Left ventricle myocardium inferior (tissue), 1 donor: ENCODE results near the gene ABHD11. TPM values are rescaled to one million over a fixed set of nuclear protein-coding genes. Genes with fewer than 3 reads are reported as not detected.
A peak's percentile ranks its signal among the peaks of the same experiment; 100 is the strongest.

ENCODE experiments used
- DNase-seq: peaks from one replicate; pipeline ENCODE4 v3.0.0-alpha.2; 2020
- H3K27ac ChIP-seq: fragments of 200-600 bp; replicated peaks from 2 replicates; pipeline ENCODE4 v1.8.0; 2021
- H3K27me3 ChIP-seq: fragments of 200-600 bp; 2 replicates; pipeline ENCODE4 v1.8.0; 2021; ENCODE audit warnings: low read depth
- H3K36me3 ChIP-seq: fragments of 200-600 bp; 2 replicates; pipeline ENCODE4 v1.8.0; 2021
- H3K4me1 ChIP-seq: fragments of 200-600 bp; 2 replicates; pipeline ENCODE4 v1.8.0; 2021
- H3K4me3 ChIP-seq: fragments of 200-600 bp; 2 replicates; pipeline ENCODE4 v1.8.0; 2021; ENCODE audit warnings: mild to moderate bottlenecking, moderate library complexity
- H3K9me3 ChIP-seq: fragments of 200-600 bp; replicated peaks from 2 replicates; pipeline ENCODE4 v1.8.0; 2021
- CTCF ChIP-seq: fragments of 200-600 bp; IDR thresholded peaks from 2 replicates; pipeline ENCODE4 v1.8.0; 2021; ENCODE audit warnings: antibody characterized with exemption, mild to moderate bottlenecking, borderline replicate concordance
- intact Hi-C: fragments of 100-400 bp; cut with micrococcal nuclease; formaldehyde crosslinking; loops from one replicate; pipeline ENCODE4 v1.11.0; 2022
- total RNA-seq: library from RNA; stranded (reverse); fragmentation: NEBNext Ultra II Directional; extraction: Animal tissue kit (Norgen Biotek cat#: 25700); gene quantifications from one replicate; pipeline ENCODE4 v1.2.1, GENCODE V29; 2021
- donor health status: DM: no; HTN: yes; CAD: no; lungs with severe emphysema.

ABHD11 gene
- total RNA-seq, 1 donor from 2014 or later = 25.2 TPM

DNA sequence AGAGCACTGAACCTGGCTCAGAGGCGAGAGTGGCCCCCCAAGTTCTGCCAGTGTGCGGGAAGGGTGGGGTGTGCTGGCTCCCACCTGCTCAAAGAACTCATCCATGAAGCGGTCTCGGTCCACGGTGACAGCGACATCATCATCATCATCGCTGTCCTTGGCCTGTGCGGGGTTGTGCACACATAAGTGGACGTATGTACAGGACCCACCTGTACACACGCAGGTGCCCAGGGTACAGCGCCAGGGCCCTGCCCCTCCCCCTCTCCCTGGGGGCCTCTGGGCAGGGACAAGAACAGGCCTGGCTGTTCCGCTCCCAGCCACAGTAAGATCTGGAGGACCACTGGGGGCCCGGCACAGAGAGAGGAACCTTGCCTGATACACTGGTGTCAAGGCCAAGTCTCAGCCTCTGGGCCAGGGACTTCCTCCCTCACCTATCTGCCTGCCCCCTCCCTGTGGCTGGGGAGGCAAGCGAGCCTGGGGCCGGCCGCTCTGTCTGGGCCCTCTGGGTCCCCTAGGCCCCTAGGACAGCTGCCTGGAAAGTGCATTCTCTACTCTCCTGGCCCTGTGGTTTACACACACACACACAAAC is 29.5 kb downstream of the ABHD11 start:
- Histone ChIP-seq H3K4me1 (no peaks in the 10 kb centered on the region), H3K4me3 (no peak overlapping the region), H3K9me3 (no peaks in the 10 kb centered on the region), H3K27ac (no peak overlapping the region), H3K27me3 (no peaks in the 10 kb centered on the region), H3K36me3 (no peaks in the 10 kb centered on the region)
- intact Hi-C loops = no loop called here
- no peak for TF ChIP-seq CTCF
- DNase-seq = no peak

GRCh38 chr7:73707045-73707631 is 31.5 kb downstream of the ABHD11 start:
- H3K9me3 ChIP-seq = no peaks in the 10 kb centered on the region
- no peaks in the 10 kb centered on the region for H3K27me3 ChIP-seq
- no peaks in the 10 kb centered on the region for H3K4me1 ChIP-seq
- no peak for TF ChIP-seq CTCF
- DNase-seq = peak; percentile 60
- intact Hi-C loops = no loop called here
- no peak overlapping the region for H3K4me3 ChIP-seq
- peaks cover 4% of the 10 kb centered on the region for H3K36me3 ChIP-seq
- no peak overlapping the region for H3K27ac ChIP-seq

DNA sequence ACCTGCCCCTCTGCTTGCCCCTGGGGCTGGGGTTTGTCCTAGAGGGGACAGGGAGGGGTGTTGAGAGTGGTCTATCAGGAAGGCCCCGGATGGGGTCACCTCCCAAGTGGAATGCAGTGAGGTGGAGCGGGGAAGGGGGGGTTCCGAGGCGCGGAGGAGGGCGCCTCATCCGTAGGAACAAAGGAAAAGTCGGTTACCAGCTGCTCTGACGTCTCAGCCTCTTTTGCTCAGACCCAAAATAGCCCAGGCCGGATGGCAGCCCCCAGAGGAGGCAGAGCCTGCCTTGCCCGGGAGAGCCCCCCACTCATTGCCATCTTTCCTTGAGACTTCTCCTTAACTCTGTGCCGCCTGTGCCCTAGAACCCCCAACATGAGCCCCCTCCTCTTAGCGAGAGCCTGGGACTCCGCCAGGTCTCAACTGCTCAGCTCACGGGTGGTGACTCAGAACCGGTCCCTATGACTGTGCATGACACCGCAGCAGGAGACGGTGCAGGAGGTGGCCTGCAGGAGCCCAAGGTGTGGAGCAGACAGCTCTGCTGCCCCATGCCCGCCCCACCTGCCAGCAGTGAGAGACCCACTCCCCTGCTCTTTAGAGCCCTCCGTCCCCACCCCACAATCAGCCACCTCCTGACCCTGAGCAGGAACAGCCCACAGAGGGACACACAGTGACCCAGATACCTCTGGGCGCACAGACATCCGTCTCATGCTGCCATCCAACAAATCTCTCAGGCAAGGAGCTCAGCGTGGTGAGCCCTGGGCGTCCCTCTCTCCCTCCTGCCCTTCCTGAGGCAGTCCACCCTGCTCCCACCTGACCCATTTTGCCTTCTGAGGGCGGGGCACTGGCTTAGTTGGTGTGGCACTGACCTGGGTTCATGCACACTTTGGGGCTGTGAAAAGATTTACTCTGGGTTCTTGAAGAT is 32.2 kb downstream of the ABHD11 start:
- Histone ChIP-seq H3K4me3 (no peak overlapping the region), H3K27me3 (no peaks in the 10 kb centered on the region), H3K36me3 (peaks cover 4% of the 10 kb centered on the region), H3K9me3 (no peaks in the 10 kb centered on the region), H3K4me1 (no peaks in the 10 kb centered on the region), H3K27ac (no peak overlapping the region)
- intact Hi-C loops = no loop called here
- DNase-seq = no peak
- no peak for TF ChIP-seq CTCF

GRCh38 chr7:73705551-73705920 is 33.1 kb downstream of the ABHD11 start:
- Histone ChIP-seq H3K27me3 (no peaks in the 10 kb centered on the region), H3K4me3 (no peak overlapping the region), H3K4me1 (no peaks in the 10 kb centered on the region), H3K9me3 (no peaks in the 10 kb centered on the region), H3K27ac (no peak overlapping the region), H3K36me3 (peaks cover 4% of the 10 kb centered on the region)
- intact Hi-C loops = no loop called here
- no peak for TF ChIP-seq CTCF
- DNase-seq = no peak

GRCh38 chr7:73704640-73705550 is 33.7 kb downstream of the ABHD11 start:
- Histone ChIP-seq H3K9me3 (no peaks in the 10 kb centered on the region), H3K27ac (no peak overlapping the region), H3K27me3 (no peaks in the 10 kb centered on the region), H3K4me1 (no peaks in the 10 kb centered on the region), H3K36me3 (peaks cover 5% of the 10 kb centered on the region), H3K4me3 (no peak overlapping the region)
- TF ChIP-seq CTCF = no peak
- intact Hi-C loops = no loop called here
- no peak for DNase-seq
